HFF-Myc (cell line): ENCODE data around the gene ENDOG.

Source experiments
- DNase-seq: peaks from one replicate; pipeline ENCODE4 v3.0.0-alpha.2; 2011; ENCODE audit warnings: low read depth; ENCODE audit errors: extremely low read depth
- H3K4me3 ChIP-seq: replicated peaks from 2 replicates; pipeline ENCODE4 v1.5.1; 2011; ENCODE audit warnings: low read depth, mild to moderate bottlenecking, control low read depth, low read length
- TF ChIP-seq, protein P1 (sequence below): IDR thresholded peaks from 2 replicates; pipeline ENCODE4 v1.5.1; 2012; ENCODE audit warnings: mild to moderate bottlenecking, low read depth, low read length, control low read depth; ENCODE audit errors: missing control alignments

The ENDOG gene

DNA sequence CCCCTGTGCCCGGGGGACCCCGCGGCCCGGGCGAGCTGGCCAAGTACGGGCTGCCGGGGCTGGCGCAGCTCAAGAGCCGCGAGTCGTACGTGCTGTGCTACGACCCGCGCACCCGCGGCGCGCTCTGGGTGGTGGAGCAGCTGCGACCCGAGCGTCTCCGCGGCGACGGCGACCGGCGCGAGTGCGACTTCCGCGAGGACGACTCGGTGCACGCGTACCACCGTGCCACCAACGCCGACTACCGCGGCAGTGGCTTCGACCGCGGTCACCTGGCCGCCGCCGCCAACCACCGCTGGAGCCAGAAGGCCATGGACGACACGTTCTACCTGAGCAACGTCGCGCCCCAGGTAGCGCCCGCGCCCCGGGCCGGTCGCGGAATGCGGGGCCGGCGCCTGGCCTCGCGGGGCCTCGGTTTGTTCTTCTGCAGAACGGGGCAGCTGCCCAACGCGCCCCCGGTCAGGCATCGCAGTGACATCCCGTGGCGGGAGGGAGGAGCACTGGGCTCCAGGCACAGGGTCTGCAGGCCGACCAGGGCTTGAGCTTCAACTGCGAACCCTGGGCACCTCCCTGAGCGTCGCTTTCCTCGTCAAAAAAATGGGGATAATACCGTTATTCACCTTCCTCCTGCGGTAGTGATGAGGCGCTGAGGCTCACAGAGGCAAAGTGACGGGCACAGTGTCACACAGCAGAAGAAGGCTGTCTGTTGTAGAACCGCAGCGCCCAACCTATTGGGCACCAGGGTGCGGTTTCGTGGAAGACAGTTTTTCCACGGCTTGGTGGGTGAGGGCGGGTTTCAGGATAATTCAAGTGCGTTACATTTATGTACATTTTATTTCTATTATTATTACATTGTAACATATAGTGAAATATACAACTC lies 777 bp downstream of the ENDOG start:
- TF ChIP-seq, protein P1, sequence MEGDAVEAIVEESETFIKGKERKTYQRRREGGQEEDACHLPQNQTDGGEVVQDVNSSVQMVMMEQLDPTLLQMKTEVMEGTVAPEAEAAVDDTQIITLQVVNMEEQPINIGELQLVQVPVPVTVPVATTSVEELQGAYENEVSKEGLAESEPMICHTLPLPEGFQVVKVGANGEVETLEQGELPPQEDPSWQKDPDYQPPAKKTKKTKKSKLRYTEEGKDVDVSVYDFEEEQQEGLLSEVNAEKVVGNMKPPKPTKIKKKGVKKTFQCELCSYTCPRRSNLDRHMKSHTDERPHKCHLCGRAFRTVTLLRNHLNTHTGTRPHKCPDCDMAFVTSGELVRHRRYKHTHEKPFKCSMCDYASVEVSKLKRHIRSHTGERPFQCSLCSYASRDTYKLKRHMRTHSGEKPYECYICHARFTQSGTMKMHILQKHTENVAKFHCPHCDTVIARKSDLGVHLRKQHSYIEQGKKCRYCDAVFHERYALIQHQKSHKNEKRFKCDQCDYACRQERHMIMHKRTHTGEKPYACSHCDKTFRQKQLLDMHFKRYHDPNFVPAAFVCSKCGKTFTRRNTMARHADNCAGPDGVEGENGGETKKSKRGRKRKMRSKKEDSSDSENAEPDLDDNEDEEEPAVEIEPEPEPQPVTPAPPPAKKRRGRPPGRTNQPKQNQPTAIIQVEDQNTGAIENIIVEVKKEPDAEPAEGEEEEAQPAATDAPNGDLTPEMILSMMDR = no peak
- no peak for DNase-seq
- peak overlapping the region; percentile 62 for H3K4me3 ChIP-seq

DNA sequence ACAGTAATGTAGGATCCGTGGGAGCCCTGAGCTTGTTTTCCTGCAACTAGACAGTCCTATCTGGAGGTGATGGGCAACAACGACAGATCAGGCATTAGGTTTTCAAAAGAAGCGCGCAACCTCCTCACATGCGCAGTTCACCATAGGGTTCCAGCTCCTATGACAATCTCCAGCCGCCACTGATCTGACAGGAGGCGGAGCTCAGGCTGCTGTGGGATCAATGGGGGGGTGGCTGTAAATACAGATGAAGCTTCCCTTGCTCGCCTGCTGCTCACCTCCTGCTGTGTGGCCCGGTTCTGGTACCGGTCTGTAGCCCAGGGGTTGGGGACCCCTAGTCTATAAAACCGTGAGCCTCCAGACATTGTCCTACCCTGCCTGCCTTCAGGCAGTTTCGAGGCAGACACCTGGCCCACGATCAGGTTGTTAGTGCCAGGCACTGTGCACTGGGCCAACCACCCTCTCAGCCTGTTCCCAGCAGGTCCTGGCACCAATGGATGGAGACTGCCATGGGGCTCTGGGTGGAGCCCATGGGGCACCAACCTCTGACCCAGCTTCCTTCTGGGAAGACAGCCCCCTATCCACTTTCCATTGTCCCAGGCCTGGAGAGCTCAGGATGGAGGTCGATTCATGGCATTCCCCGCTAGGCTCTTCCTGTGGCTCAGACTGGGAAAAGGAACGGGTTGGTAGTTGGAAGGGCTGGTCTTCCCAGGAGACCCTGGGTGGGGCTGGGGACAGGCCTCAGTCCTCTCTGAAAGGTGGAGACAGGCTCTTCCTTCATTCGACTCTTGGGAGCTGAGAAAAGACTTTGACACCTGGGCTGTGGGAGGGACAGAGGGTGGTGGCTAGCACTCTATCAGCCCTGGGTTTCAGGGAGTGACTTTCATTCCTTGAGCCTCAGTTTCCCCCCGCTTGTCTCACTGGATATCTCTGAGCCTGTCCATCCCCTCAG lies 1.7 kb downstream of the ENDOG start:
- TF ChIP-seq, protein P1 = no peak
- peak overlapping the region; percentile 62 for H3K4me3 ChIP-seq
- DNase-seq = no peak

- H3K4me3 ChIP-seq = no peak overlapping the region
- no peak for DNase-seq
- TF ChIP-seq, protein P1 = no peak
These were observed 2.6 kb downstream of the ENDOG start for GRCh38 chr9:128820665-128821583.

DNA sequence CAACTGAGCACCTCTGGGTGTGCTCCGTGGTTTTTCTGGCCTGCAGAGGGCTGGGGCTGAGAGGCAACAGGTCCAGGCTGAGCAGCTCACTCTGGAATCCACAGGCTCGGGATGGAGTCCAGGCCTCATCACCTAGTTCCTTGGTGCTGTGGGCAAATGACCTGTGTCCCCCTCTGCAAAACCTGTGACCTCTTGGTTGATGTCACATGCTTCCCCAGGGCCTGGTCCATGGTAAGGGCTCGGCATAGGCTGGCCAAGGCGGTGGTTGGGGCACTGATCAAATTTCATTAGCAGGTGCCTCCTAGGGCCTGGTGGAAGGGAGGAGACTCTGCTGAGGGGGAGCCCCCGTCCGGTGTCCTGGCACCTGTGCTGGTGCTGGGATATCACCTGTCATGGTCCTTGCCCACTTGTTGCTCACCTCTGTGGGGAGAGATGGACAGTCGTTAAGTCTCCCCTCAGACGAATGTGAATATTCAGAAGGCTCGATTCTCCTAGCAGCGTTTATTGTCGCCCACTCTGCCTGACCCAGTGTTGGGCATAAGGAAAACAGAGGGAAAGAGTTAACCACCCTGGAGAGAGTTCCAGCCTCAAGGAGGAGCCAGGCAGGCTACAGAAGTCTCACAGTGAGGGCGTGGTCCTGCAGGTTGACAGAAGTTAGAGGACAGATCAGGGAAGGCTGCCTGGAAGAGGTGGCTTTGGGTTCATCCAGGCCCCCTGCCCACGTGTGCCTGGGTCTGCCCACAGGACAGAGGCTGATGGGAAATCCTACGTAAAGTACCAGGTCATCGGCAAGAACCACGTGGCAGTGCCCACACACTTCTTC lies 3.5 kb downstream of the ENDOG start:
- no peak for DNase-seq
- TF ChIP-seq, protein P1 = no peak
- no peak overlapping the region for H3K4me3 ChIP-seq

GRCh38 chr9:128822407-128823042 lies 4.2 kb downstream of the ENDOG start:
- TF ChIP-seq, protein P1 = no peak
- no peak overlapping the region for H3K4me3 ChIP-seq
- no peak for DNase-seq
